Ovary (tissue), 3 donors: ENCODE measurements around the gene PHLDB1.

Experiments used
- CTCF ChIP-seq, 3 donors: fragments of 450-650 bp in 2 of 3; fragments of 200-600 bp in 1 of 3; IDR thresholded peaks; one replicate each; pipeline versions ENCODE4 v1.5.1 to v1.8.0; 2016 to 2022; ENCODE audit warnings: antibody characterized with exemption in 3 of 3, mild to moderate bottlenecking in 1 of 3
- EP300 ChIP-seq: sonication (generic); formaldehyde crosslinking; IDR thresholded peaks from one replicate; pipeline ENCODE4 v1.6.1; 2017; ENCODE audit warnings: antibody characterized with exemption
- POLR2A ChIP-seq: fragments of 450-650 bp; IDR thresholded peaks from one replicate; pipeline ENCODE4 v1.6.1; 2017; ENCODE audit warnings: antibody characterized with exemption, mild to moderate bottlenecking, moderate library complexity
- donor health status: DM: no; HTN: no; CAD: no.

GRCh38 chr11:118673361-118674081 is 66.1 kb downstream of the PHLDB1 start:
- TF ChIP-seq CTCF (IDR thresholded peaks at IDR 0.05) (no peak), POLR2A (no peak), EP300 (no peak)
